Hematopoietic multipotent progenitor cell (in vitro differentiated cells): ENCODE results near the gene BANP. TPM values are rescaled to one million over a fixed set of nuclear protein-coding genes. Genes with fewer than 3 reads are reported as not detected.
"Not testable (repeated sequence)": the region's sequence is repeated elsewhere in the genome, so short reads cannot be mapped to it uniquely, and the experiment has no call there.

Experiments
- DNase-seq, 3 donors: peaks; one replicate each; pipeline ENCODE4 v3.0.0-alpha.2; 2011 to 2015; ENCODE audit warnings: low read depth in 2 of 3, low spot score in 2 of 3
- total RNA-seq: library from RNA; depleted of rRNA; stranded (reverse); fragments of >200 nt; gene quantifications from one replicate; pipeline ENCODE4 v1.2.3, GENCODE V29; 2012

Gene BANP
- total RNA-seq, 1 donor = 74.1 TPM

GRCh38 chr16:88025828-88026555 lies 74.8 kb downstream of the BANP start:
- not testable (repeated sequence) for DNase-seq

GRCh38 chr16:88026964-88027938 lies 76.0 kb downstream of the BANP start:
- no peak for DNase-seq

- not testable (repeated sequence) for DNase-seq
These were observed 77.1 kb downstream of the BANP start for GRCh38 chr16:88028177-88028930.

- no peak for DNase-seq
These were observed 79.3 kb downstream of the BANP start for GRCh38 chr16:88030498-88030897.

- not testable (repeated sequence) for DNase-seq
These were observed 79.7 kb downstream of the BANP start for GRCh38 chr16:88030961-88031360.

- DNase-seq = not testable (repeated sequence)
These were observed 81.9 kb downstream of the BANP start for GRCh38 chr16:88033003-88033740.

GRCh38 chr16:88034770-88035169 lies 83.5 kb downstream of the BANP start:
- no peak for DNase-seq

- DNase-seq = no peak
These were observed 84.1 kb downstream of the BANP start for GRCh38 chr16:88035292-88035691.

GRCh38 chr16:88035884-88036639 lies 84.8 kb downstream of the BANP start:
- not testable (repeated sequence) for DNase-seq

- DNase-seq = not testable (repeated sequence)
These were observed 85.4 kb downstream of the BANP start for GRCh38 chr16:88036640-88036996.

- DNase-seq = not testable (repeated sequence)
These were observed 86.1 kb downstream of the BANP start for GRCh38 chr16:88037359-88037758.

GRCh38 chr16:88037876-88038525 lies 86.8 kb downstream of the BANP start:
- not testable (repeated sequence) for DNase-seq

GRCh38 chr16:88038526-88038908 lies 87.3 kb downstream of the BANP start:
- not testable (repeated sequence) for DNase-seq

GRCh38 chr16:88039591-88039990 lies 88.4 kb downstream of the BANP start:
- no peak for DNase-seq

GRCh38 chr16:88040196-88040876 lies 89.1 kb downstream of the BANP start:
- not testable (repeated sequence) for DNase-seq

- DNase-seq = not testable (repeated sequence)
These were observed 89.6 kb downstream of the BANP start for GRCh38 chr16:88040877-88041244.

GRCh38 chr16:88041506-88041905 lies 90.3 kb downstream of the BANP start:
- not testable (repeated sequence) for DNase-seq

- not testable (repeated sequence) for DNase-seq
These were observed 90.8 kb downstream of the BANP start for GRCh38 chr16:88041986-88042562.
